IPS DF 4.7 (cell line): ENCODE data around the gene ARL8A.
"Not testable (repeated sequence)": the region's sequence is repeated elsewhere in the genome, so short reads cannot be mapped to it uniquely, and the experiment has no call there.

ENCODE experiments used
- DNase-seq: peaks from one replicate; pipeline ENCODE4 v3.0.0-alpha.2; 2013; ENCODE audit warnings: low spot score; ENCODE audit errors: extremely low read depth

ARL8A gene

DNA sequence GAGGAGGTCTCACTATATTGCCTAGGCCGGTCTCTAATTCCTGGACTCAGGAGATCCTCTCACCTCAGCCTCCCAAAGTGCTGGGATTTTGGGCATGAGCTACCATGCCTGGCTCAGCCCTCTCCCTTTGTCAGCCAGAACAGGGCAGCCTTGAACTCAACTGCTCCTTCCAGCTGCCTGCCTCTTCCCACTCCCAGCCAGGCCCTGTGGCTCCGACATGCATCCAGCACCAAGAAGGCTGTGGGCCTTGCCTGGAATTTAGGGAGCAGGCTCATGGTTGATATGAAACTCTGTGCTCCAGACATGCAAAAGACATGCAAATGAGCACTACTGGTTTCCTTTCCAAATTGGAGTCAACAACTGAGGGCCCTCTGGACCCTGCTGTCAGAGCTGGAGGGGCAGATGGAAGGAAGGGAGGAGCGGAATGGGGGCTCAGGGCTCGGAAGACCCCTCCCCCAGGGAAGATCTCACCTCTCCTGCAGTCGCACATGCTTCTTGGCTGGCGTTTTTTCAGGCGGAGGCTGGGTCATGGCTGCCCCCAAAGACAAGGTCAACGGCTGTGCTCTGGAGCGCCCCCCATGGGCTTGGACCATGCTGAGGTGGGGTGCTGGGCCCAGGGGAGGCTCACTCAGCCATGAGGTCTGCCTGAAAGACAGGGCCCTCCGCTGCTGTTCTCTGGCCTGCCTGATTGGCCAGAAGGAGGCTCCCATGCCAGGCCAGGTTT lies 14.4 kb upstream of the ARL8A start:
- no peak for DNase-seq

- no peak for DNase-seq
These were observed 13.4 kb upstream of the ARL8A start for GRCh38 chr1:202157945-202158344.

DNA sequence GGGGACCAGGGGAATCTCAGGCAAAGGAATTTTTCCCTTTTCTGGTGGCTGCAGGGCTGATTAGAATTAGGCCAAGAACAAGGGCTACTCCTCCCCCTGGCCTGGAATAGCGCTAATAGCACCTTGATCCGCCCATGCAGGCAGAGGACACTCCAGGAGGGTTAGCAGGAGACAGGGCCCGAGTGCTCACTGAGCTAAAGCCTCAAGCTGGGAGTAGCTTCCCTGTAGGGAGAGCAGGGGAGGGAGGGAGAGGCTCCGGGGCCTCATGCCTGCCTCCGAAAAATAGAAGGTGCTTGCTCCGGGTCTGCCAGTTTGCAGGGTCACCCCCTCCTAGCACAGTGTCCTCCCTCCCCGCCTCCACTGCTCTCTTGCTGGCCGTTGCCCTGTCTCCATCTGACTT lies 12.1 kb upstream of the ARL8A start:
- DNase-seq = no peak

DNA sequence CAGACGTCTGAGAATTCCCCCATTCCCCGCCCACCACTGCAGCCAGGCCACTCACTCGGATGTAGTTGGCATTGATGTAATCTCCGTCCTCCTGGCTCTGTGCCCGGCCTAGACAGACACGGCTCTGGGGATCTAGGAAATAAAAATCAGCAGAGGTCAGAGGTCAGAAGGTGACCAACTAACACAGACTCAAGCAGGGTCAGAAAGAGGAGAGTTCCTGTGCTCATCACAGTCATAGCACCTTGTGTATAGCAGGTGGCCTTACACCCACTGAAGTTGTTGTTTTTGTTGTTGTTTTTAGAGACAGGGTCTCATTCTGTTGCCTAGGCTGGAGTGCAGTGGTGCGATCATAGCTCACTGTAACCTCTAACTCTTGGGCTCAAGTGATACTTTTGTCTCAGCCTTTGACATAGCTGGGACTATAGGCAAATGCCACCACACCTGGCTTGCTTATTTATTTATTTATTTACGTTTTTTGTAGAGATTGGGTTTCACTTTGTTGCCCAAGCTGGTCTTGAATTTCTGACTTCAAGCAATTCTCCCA lies 11.0 kb upstream of the ARL8A start:
- no peak for DNase-seq

GRCh38 chr1:202154766-202155477 lies 10.4 kb upstream of the ARL8A start:
- peak; percentile 72 for DNase-seq

DNA sequence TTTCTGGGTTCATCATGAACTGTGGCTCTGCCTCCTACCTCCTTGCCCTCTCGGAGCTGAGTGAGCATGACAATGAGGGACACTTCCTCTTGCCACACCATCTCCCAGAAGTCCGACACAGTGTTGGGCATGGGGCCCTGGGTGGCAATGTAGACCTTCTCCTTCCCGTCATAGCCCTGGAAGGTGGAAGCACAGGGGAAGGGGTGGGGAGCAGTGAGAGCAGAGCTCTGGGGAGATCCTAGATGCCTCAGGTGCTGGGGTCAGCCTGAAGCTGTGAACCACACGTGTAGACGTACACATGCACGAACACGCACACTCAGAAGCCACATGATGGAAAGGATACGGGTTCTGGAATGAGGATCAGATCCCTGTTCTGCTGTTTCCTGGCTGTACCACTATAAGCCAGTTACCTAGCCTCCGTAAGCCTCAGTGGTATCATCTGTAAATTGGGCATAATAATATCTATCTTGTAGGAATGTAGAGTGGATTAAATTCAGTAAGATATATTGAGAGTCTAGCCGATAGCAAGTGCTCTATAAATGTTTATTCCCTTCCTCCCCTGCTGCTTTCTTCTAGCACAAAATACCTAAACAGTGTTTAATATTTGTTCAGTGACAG lies 9.7 kb upstream of the ARL8A start:
- DNase-seq = no peak

DNA sequence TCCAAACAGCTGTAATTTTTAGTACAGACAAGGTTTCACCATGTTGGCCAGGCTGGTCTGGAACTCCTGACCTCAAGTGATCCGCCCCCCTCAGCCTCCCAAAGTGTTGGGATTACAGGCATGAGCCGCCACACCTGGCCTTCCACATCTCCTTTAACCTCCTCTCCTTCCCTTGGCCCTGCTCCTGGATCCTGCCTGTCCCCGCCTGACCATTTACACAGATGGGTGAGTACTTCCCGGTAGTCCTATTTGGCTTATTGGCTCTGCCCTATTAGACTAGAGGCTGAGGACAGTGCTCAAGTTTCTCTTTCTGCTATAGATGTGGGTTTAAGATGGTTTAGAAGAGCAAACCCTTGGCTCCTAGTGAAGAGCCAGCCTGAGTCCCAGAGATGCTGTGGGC lies 8.7 kb upstream of the ARL8A start:
- DNase-seq = no peak

DNA sequence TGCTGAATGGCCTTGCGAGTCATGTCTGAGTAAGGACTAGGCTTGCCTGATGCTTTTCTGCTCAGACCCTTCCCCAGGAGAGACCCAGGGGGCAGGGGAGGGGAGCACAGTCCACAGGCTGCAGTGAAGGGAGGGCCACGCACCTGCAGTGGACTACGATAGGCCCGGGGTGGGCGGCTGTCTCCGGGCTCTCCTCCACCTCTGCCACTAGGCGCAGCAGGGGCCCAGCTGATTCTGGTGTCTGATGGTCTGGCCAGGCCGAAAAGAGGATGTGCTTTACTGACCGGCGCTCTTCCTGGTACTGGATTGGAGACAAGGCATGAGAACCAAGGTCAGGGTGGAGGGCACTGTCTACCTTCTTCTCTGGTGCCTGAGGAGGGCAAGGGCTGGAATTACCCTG lies 7.9 kb upstream of the ARL8A start:
- DNase-seq = no peak

DNA sequence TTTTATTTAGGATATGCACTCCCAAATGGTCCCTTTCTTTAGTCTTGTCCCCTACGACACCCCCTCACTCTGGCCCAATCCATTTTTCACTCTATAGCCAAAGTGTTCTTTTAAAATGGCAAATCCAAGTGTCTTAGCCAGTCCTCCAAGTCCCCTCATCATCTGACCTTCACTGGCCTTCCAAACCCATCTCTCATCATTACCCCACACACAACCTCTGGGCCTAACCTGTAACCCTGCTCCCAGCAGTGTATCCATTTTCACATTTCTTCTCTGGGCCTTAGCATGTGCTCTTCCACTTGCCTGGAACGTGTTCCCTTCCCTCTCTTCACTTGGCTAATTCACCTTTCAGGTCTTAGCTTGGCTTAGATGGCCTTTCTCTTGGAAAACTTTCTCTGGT lies 6.5 kb upstream of the ARL8A start:
- no peak for DNase-seq

- DNase-seq = no peak
These were observed 6.1 kb upstream of the ARL8A start for GRCh38 chr1:202150602-202151001.

DNA sequence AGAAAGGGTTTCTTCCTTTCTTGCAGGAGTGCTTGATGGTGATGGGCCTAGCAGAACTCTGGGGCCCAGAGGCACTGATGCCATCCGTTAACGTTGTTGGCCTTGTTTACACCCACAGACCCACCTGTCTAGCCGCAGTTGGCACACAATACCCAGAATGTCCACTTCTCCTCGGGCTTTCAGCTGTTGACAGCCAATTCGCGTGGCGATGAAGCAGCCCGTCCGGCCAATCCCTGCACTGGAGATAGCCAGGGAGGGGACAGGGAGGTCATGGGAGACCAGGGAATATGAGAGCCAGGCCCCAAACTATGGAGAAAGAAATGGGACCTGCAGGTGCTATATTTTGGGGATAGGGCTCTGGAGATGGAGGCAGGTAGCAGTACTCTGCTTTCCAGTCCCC lies 5.7 kb upstream of the ARL8A start:
- DNase-seq = no peak

GRCh38 chr1:202149566-202149965 lies 5.0 kb upstream of the ARL8A start:
- DNase-seq = no peak

GRCh38 chr1:202148391-202148790 lies 3.9 kb upstream of the ARL8A start:
- no peak for DNase-seq

GRCh38 chr1:202146993-202147392 lies 2.5 kb upstream of the ARL8A start:
- DNase-seq = no peak

GRCh38 chr1:202146279-202146678 lies 1.7 kb upstream of the ARL8A start:
- no peak for DNase-seq

- DNase-seq = not testable (repeated sequence)
These were observed 1.2 kb upstream of the ARL8A start for GRCh38 chr1:202145744-202146140.

DNA sequence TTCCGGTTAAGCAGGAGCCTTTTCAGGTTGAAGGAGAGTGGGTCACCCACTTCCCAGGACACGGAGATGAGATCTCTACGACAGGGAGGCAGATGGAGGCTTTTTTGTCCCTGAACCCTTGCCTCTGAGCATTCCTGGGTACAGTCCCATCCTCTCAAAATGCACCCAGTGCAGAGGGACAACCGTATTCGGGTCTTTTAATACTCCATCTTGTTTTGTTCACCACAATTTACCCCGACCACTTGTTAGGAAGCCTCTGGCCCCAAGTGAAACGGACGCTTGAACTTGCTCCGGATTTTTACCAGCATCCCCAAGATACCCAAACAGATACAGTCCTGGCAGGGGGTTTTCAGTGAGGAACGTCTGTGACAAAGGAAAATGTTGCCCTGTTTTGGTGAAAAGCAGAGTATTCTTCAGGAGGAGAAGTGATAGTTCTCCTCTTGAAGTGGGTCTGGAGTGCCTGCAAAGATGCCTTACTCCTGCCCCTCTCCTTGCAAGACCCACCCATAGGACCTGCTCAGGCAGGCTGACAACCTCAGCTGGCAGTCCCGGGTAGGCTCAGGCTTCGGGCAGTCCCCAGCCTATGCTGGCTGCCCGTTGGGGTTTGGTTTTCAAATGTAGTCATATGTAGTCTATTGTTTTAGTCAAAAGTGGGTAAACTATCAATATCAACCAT lies 669 bp upstream of the ARL8A start:
- DNase-seq = no peak

DNA sequence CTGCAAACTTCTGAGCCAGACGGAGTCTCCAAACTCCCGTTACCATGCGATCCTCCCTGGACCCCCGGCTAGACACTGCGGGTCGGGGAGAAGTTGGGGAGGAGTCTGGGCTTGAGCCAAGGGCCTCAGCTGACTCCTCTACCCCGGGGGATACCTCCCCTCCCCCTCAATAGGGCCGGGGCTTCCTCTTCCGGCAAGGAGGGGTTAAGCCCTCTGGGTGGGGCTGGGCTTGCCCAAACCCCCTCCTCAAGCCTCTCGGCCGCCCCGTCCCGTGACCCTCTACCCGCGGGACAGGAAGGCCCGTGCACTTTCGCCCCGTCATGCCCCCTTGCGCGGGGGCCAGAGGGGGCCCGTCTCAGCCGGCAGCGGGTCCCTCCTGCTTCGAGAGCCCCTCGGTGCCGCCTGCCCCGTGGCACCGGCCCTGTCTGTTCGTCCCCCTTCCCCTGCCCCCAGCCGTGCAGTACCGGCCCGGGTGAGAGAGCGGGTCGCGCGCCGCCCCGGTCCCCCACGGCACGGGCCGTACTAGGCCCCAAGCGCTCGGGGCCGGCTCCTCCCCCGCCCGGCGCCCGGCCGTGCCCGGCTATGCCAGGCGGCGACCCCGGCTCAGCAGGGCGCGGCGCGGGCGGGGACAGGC lies 652 bp downstream of the ARL8A start:
- DNase-seq = no peak

DNA sequence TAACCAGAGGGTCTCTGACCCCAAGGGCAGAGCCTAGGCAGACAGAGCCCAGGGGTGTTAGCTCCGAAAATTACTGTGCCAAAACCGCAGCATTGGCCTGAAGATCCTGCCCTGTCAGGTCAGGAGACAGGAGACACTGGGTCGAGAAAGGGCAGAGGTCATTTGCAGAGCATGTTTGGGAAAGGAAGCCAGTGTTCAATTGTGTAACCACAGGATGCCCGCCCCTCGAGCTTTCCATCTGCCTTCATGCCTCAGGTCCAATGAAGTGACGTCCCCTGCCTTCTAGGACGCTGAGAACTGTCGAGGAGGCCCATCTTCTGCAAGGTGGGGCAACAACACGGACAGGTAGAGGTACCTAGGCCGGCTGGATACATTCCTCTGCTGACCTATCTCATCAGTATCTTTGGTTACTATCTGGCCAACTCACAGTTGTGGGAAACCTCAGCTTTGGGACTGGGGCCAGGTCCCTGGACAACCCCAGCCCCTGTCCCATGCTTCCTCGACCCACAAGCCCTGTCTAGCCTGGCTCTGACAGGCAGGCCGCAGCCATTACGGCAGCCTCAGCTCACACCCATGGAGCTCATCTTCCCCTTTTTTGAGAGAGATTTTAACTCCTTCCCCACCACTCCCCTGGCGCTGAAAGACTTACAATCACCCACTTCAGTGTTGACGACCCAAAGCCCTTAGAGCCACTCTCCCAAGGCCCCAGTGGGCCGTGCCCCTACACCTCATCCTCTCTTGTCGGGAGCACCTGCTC lies 1.3 kb downstream of the ARL8A start:
- DNase-seq = no peak

DNA sequence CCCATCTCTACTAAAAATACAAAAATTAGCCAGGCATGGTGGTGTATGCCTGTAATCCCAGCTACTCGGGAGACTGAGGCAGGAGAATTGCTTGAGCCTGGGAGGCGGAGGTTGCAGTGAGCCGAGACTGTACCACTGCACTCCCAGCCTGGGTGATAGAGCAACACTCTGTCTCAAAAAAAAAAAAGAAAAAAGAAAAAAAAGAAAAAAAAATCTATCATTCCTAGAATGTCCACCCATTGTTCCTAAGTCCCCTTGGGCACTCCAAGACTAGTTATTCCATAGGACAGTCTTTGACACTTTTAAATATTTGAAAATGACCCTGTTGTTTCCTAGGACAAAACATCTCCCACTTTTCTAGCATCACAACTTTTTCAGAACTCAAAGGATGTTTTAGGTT lies 3.1 kb downstream of the ARL8A start:
- DNase-seq = not testable (repeated sequence)

DNA sequence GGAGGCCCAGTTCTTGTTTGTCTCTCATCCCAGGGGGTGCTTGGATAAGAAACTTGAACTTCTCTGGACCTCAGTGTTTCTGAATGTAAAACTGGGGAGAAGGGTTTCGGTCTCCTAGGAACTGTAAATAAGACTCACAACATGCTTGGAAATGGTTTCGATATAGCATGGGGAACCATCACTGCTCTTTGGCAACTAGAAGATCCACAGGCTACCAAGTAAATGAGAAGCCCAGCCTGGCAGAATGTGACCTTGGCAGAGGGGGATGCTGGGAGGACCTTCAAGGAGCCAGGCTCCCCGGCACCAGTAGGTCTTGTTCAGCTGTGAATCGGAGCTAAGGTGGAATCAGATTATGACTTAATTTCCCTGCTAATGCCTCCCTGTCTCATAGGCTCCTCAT lies 3.7 kb downstream of the ARL8A start:
- no peak for DNase-seq
